Measurements from ENCODE around the gene TP53AIP1.

Gene TP53AIP1

GRCh38 chr11:128916681-128917080, 26.0 kb downstream of the TP53AIP1 start:
- TF ChIP-seq CTCF (IDR thresholded peaks at IDR 0.05; ENCODE audit: low read depth, low read length, missing control alignments) = no peak

DNA sequence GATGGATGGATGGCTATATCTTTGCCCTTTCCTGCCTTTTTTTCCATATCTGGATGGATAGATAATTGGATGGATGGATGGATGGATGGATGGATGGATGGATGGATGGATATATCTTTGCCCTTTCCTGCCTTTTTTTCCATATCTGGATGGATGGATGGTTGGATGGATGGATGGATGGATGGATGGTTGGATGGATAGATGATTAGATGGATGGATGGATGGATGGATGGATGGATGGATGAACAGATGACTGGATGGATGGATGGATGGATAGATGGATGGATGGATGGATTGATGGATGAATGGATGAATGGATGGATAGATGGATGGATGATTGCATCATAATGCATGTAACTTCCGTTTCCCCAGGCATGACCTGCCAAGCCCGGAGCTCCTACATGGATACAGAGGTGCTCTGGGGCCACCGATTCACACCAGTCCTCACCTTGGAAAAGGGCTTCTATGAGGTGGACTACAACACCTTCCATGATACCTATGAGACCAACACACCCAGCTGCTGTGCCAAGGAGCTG, 26.6 kb downstream of the TP53AIP1 start:
- TF ChIP-seq CTCF (IDR thresholded peaks at IDR 0.05; ENCODE audit: low read depth, low read length, missing control alignments) = no peak
- no peak overlapping the region for H3K4me3 ChIP-seq (ENCODE audit: low read depth, low read length)
- no peak for DNase-seq (ENCODE audit: low read depth)

More at GRCh38 chr11:128916681-128917080, 26.0 kb downstream of the TP53AIP1 start:
- no peak overlapping the region for H3K4me3 ChIP-seq (ENCODE audit: low read depth, low read length)
- DNase-seq (ENCODE audit: low read depth) = no peak

DNA sequence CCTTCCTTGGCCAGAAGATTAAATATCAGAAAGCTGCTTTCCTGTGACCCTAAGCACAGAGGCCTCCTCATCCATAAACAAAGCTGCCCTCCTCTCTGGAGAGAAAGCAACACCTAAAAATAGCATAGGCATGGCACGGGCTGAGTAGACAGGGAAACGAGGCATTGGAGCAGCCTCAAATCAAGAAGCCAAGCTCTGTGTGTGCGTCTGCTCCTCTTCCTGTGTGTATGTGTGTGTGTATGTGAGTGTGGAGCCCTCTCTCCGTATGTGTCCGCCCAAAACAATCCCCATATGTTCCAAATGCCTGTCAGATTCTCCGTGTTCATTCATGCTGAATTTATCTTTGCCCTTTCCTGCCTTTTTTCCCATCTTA, 27.5 kb downstream of the TP53AIP1 start:
- no peak for TF ChIP-seq CTCF (IDR thresholded peaks at IDR 0.05; ENCODE audit: low read depth, low read length, missing control alignments)

GRCh38 chr11:128914216-128915148, 28.2 kb downstream of the TP53AIP1 start:
- DNase-seq (ENCODE audit: low read depth) = no peak
- H3K4me3 ChIP-seq (ENCODE audit: low read depth, low read length) = no peak overlapping the region
- no peak for TF ChIP-seq CTCF (IDR thresholded peaks at IDR 0.05; ENCODE audit: low read depth, low read length, missing control alignments)

More for the DNA sequence above, 27.5 kb downstream of the TP53AIP1 start:
- no peak overlapping the region for H3K4me3 ChIP-seq (ENCODE audit: low read depth, low read length)
- DNase-seq (ENCODE audit: low read depth) = no peak

DNA sequence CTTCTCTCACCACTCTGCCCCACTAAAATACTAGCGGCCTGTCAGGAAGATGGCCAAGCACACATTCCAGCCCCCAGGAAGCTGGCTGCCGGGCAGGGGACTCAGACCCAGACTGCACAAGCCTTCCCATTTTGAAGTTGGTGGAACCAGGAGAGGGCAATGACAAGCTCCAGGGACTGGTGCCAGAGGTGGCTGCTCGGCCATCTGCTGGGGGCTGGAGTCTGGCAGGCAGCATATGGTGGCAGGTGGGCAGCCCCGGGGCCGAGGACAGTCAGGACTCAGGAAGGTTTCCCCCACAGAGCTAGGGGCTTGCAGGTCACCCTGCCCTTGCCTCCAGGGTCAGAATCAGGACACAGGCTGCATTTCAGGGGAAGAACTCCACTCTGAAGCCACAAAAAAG, 28.9 kb downstream of the TP53AIP1 start:
- H3K4me3 ChIP-seq (ENCODE audit: low read depth, low read length) = no peak overlapping the region
- no peak for DNase-seq (ENCODE audit: low read depth)
- TF ChIP-seq CTCF (IDR thresholded peaks at IDR 0.05; ENCODE audit: low read depth, low read length, missing control alignments) = no peak

GRCh38 chr11:128911701-128912100, 31.0 kb downstream of the TP53AIP1 start:
- DNase-seq (ENCODE audit: low read depth) = no peak
- H3K4me3 ChIP-seq (ENCODE audit: low read depth, low read length) = no peak overlapping the region
- no peak for TF ChIP-seq CTCF (IDR thresholded peaks at IDR 0.05; ENCODE audit: low read depth, low read length, missing control alignments)
